Measurements from ENCODE around the gene PRR33. TPM values are rescaled to one million over a fixed set of nuclear protein-coding genes. Genes with fewer than 3 reads are reported as not detected.

PRR33 gene
- total and polyA plus RNA-seq, 4 experiments from 2014 or later = 0.18 TPM; not detected in 3

- H3K4me1 Mint-ChIP-seq = peaks cover 16 to 57% (median 31%) of the 10 kb centered on the region in 4 donors
- DNase-seq = no peak
- intact Hi-C loops (cut with micrococcal nuclease) = no loop called here
These were observed 35.2 kb downstream of the PRR33 start for GRCh38 chr11:1856306-1857005.

GRCh38 chr11:1855886-1856265 is 35.8 kb downstream of the PRR33 start:
- DNase-seq = no peak
- peak overlapping the region; percentile 77 for H3K27ac ChIP-seq (ENCODE audit: low read depth, low read length)
- Mint-ChIP-seq H3K27me3 (no peaks in the 10 kb centered on the region), H3K9me3 (no peaks in the 10 kb centered on the region), H3K27ac (peak overlapping the region in 6 of 7 donors; percentile 35 to 85 (median 49)), H3K4me1 (peaks cover 17 to 63% (median 35%) of the 10 kb centered on the region in 4 donors), H3K4me3 (peak overlapping the region; percentile 19 to 99 (median 53)), H3K36me3 (peaks cover 0 to 21% of the 10 kb centered on the region in 2 donors)
- peaks cover 4% of the 10 kb centered on the region for H3K36me3 ChIP-seq (ENCODE audit: insufficient read depth, low read length)
- no peak overlapping the region for H3K4me3 ChIP-seq (ENCODE audit: low read length in 2 of 2)
- CTCF ChIA-PET (ENCODE audit: partially characterized antibody) = interaction anchor here (0.7 to 2.2 kb wide), 4 partner anchors 15 to 26 kb away, joined by 3 to 5 read pairs (median 3); partner anchors contain the start of gene TNNI2
- no peaks in the 10 kb centered on the region for H3K27me3 ChIP-seq (ENCODE audit: insufficient read depth, low read length)
- POLR2A ChIA-PET (ENCODE audit: partially characterized antibody) = interaction anchor here (1.1 to 13.5 kb wide), 7 partner anchors 10 to 295 kb away, joined by 3 to 189 read pairs (median 16); partner anchors contain the start of gene PRR33
- intact Hi-C loops (cut with micrococcal nuclease) = no loop called here
- H3K9me3 ChIP-seq (ENCODE audit: control insufficient read depth in 1 of 2, low read length in 2 of 2) = no peaks in the 10 kb centered on the region
- H3K4me1 ChIP-seq (ENCODE audit: insufficient read depth, low read length) = peaks cover 79% of the 10 kb centered on the region

More at GRCh38 chr11:1856306-1857005, 35.2 kb downstream of the PRR33 start:
- POLR2A ChIA-PET (ENCODE audit: partially characterized antibody) = interaction anchor here (0.8 to 13.5 kb wide), 7 partner anchors 8 to 294 kb away, joined by 3 to 189 read pairs (median 16); partner anchors contain the start of gene PRR33
- Histone ChIP-seq H3K4me3 (ENCODE audit: low read length in 2 of 2) (no peak overlapping the region), H3K36me3 (ENCODE audit: insufficient read depth, low read length) (peaks cover 4% of the 10 kb centered on the region), H3K4me1 (ENCODE audit: insufficient read depth, low read length) (peaks cover 78% of the 10 kb centered on the region), H3K27ac (ENCODE audit: low read depth, low read length) (peak overlapping the region; percentile 5), H3K9me3 (ENCODE audit: control insufficient read depth in 1 of 2, low read length in 2 of 2) (no peaks in the 10 kb centered on the region), H3K27me3 (ENCODE audit: insufficient read depth, low read length) (no peaks in the 10 kb centered on the region)
- CTCF ChIA-PET (ENCODE audit: partially characterized antibody) = interaction anchor here (1.0 to 2.2 kb wide), 3 partner anchors 18 to 26 kb away, joined by 3 to 5 read pairs (median 4); partner anchors contain the start of gene TNNI2
- Mint-ChIP-seq H3K27ac (peak overlapping the region in 6 of 7 donors; percentile 35 to 85 (median 48)), H3K4me3 (peak overlapping the region in 6 of 8 donors; percentile 19 to 73 (median 53)), H3K9me3 (no peaks in the 10 kb centered on the region), H3K27me3 (no peaks in the 10 kb centered on the region), H3K36me3 (peaks cover 0 to 21% of the 10 kb centered on the region in 2 donors)

- no peaks in the 10 kb centered on the region for H3K27me3 Mint-ChIP-seq
- peaks cover 0 to 21% of the 10 kb centered on the region in 2 donors for H3K36me3 Mint-ChIP-seq
- ChIA-PET POLR2A (ENCODE audit: partially characterized antibody) (interaction anchor here (1.1 to 13.5 kb wide), 10 partner anchors 9 to 296 kb away, joined by 3 to 189 read pairs (median 22); partner anchors contain the start of genes MRPL23, PRR33 and TNNI2), CTCF (ENCODE audit: partially characterized antibody) (interaction anchor here (0.7 to 2.2 kb wide), 5 partner anchors 15 to 27 kb away, joined by 3 to 5 read pairs (median 3); partner anchors contain the start of gene TNNI2)
- Histone ChIP-seq H3K36me3 (ENCODE audit: insufficient read depth, low read length) (peaks cover 4% of the 10 kb centered on the region), H3K27me3 (ENCODE audit: insufficient read depth, low read length) (no peaks in the 10 kb centered on the region), H3K4me3 (ENCODE audit: low read length in 2 of 2) (peak overlapping the region in 1 of 2 donors; percentile 95), H3K9me3 (ENCODE audit: control insufficient read depth in 1 of 2, low read length in 2 of 2) (no peaks in the 10 kb centered on the region), H3K4me1 (ENCODE audit: insufficient read depth, low read length) (peaks cover 82% of the 10 kb centered on the region), H3K27ac (ENCODE audit: low read depth, low read length) (peak overlapping the region; percentile 77)
- peak overlapping the region; percentile 41 to 99 (median 98) for H3K4me3 Mint-ChIP-seq
- intact Hi-C loops (cut with micrococcal nuclease) = loop anchor here (5.0 kb wide), 1 partner anchor 62 kb away; the partner anchor contains the start of gene TNNT3
- DNase-seq = no peak
- H3K9me3 Mint-ChIP-seq = no peaks in the 10 kb centered on the region
- peak overlapping the region; percentile 27 to 98 (median 51) for H3K27ac Mint-ChIP-seq
- peaks cover 22 to 69% (median 41%) of the 10 kb centered on the region in 4 donors for H3K4me1 Mint-ChIP-seq
These were observed 36.5 kb downstream of the PRR33 start for GRCh38 chr11:1854949-1855885.

- ChIA-PET CTCF (ENCODE audit: partially characterized antibody) (interaction anchor here (0.7 to 4.8 kb wide), 8 partner anchors 16 to 201 kb away, joined by 3 to 46 read pairs (median 5); partner anchors contain the start of gene SYT8), POLR2A (ENCODE audit: partially characterized antibody) (interaction anchor here (1.1 to 13.5 kb wide), 16 partner anchors 8 to 297 kb away, joined by 3 to 189 read pairs (median 8); partner anchors contain the start of genes CTSD, MRPL23, PRR33 and TNNI2)
- peaks cover 4% of the 10 kb centered on the region for H3K36me3 ChIP-seq (ENCODE audit: insufficient read depth, low read length)
- intact Hi-C loops (cut with micrococcal nuclease) = loop anchor here (5.0 kb wide), 1 partner anchor 63 kb away; the partner anchor contains the start of gene TNNT3
- Mint-ChIP-seq H3K4me3 (peak overlapping the region; percentile 95 to 99 (median 98)), H3K27me3 (no peaks in the 10 kb centered on the region), H3K27ac (peak overlapping the region; percentile 68 to 99 (median 97)), H3K9me3 (no peaks in the 10 kb centered on the region), H3K36me3 (peaks cover 0 to 21% of the 10 kb centered on the region in 2 donors), H3K4me1 (peaks cover 24 to 76% (median 48%) of the 10 kb centered on the region in 4 donors)
- peak overlapping the region; percentile 77 for H3K27ac ChIP-seq (ENCODE audit: low read depth, low read length)
- H3K9me3 ChIP-seq (ENCODE audit: control insufficient read depth in 1 of 2, low read length in 2 of 2) = no peaks in the 10 kb centered on the region
- H3K27me3 ChIP-seq (ENCODE audit: insufficient read depth, low read length) = no peaks in the 10 kb centered on the region
- peaks cover 85% of the 10 kb centered on the region for H3K4me1 ChIP-seq (ENCODE audit: insufficient read depth, low read length)
- DNase-seq = no peak
- H3K4me3 ChIP-seq (ENCODE audit: low read length in 2 of 2) = peak overlapping the region; percentile 39 to 95
These were observed 37.4 kb downstream of the PRR33 start for GRCh38 chr11:1854132-1854948.

GRCh38 chr11:1853376-1854131 is 38.1 kb downstream of the PRR33 start:
- peak overlapping the region; percentile 95 to 99 (median 98) for H3K4me3 Mint-ChIP-seq
- Histone ChIP-seq H3K36me3 (ENCODE audit: insufficient read depth, low read length) (peaks cover 4% of the 10 kb centered on the region), H3K4me1 (ENCODE audit: insufficient read depth, low read length) (peaks cover 85% of the 10 kb centered on the region), H3K4me3 (ENCODE audit: low read length in 2 of 2) (peak overlapping the region; percentile 39 to 95), H3K27ac (ENCODE audit: low read depth, low read length) (peak overlapping the region; percentile 77), H3K9me3 (ENCODE audit: control insufficient read depth in 1 of 2, low read length in 2 of 2) (no peaks in the 10 kb centered on the region), H3K27me3 (ENCODE audit: insufficient read depth, low read length) (no peaks in the 10 kb centered on the region)
- H3K36me3 Mint-ChIP-seq = peaks cover 0 to 21% of the 10 kb centered on the region in 2 donors
- peak overlapping the region; percentile 96 to 99 (median 98) for H3K27ac Mint-ChIP-seq
- H3K4me1 Mint-ChIP-seq = peaks cover 23 to 77% (median 52%) of the 10 kb centered on the region in 4 donors
- H3K9me3 Mint-ChIP-seq = no peaks in the 10 kb centered on the region
- no peak for DNase-seq
- ChIA-PET CTCF (ENCODE audit: partially characterized antibody) (interaction anchor here (0.9 to 4.8 kb wide), 13 partner anchors 11 to 297 kb away, joined by 3 to 46 read pairs (median 4); partner anchors contain the start of genes MRPL23 and SYT8), POLR2A (ENCODE audit: partially characterized antibody) (interaction anchor here (1.2 to 13.5 kb wide), 15 partner anchors 7 to 160 kb away, joined by 4 to 189 read pairs (median 9); partner anchors contain the start of genes CTSD, MRPL23, PRR33 and SYT8)
- no peaks in the 10 kb centered on the region for H3K27me3 Mint-ChIP-seq
- intact Hi-C loops (cut with micrococcal nuclease) = loop anchor here (1.0 to 5.0 kb wide), 3 partner anchors 9 to 64 kb away; partner anchors contain the start of gene TNNT3

All from CD4-positive, alpha-beta memory T cell (primary cell).